HG03520 (cell line): ENCODE data around the gene DLST.
"Not testable (repeated sequence)": the region's sequence is repeated elsewhere in the genome, so short reads cannot be mapped to it uniquely, and the experiment has no call there.

ENCODE experiments used
- ATAC-seq: cut with Tn5 transposase; IDR thresholded peaks from one replicate; pipeline ENCODE4 v1.9.1; 2021; ENCODE audit warnings: mild to moderate bottlenecking, moderate library complexity; ENCODE audit not compliant: unreplicated experiment

DLST gene

GRCh38 chr14:74915826-74916225 is 34.1 kb downstream of the DLST start:
- no peak for ATAC-seq

GRCh38 chr14:74917178-74917543 is 35.4 kb downstream of the DLST start:
- no peak for ATAC-seq

GRCh38 chr14:74917646-74918081 is 35.9 kb downstream of the DLST start:
- ATAC-seq = no peak

GRCh38 chr14:74918380-74918779 is 36.7 kb downstream of the DLST start:
- ATAC-seq = no peak

GRCh38 chr14:74919421-74920165 is 37.9 kb downstream of the DLST start:
- ATAC-seq = no peak

- no peak for ATAC-seq
These were observed 38.6 kb downstream of the DLST start for GRCh38 chr14:74920281-74920680.

- no peak for ATAC-seq
These were observed 39.4 kb downstream of the DLST start for GRCh38 chr14:74921053-74921620.

GRCh38 chr14:74921987-74922751 is 40.5 kb downstream of the DLST start:
- no peak for ATAC-seq

- ATAC-seq = peak; percentile 91
These were observed 41.2 kb downstream of the DLST start, which contains the start of gene RPS6KL1 for GRCh38 chr14:74922752-74923401. Gene RPS6KL1 (minus strand): TSS chr14:74923260. CDS start chr14:74921541, 1,719 bp downstream.

GRCh38 chr14:74924061-74924460 is 42.3 kb downstream of the DLST start:
- no peak for ATAC-seq

- ATAC-seq = no peak
These were observed 45.5 kb downstream of the DLST start for GRCh38 chr14:74927225-74927624.

GRCh38 chr14:74929242-74929641 is 47.5 kb downstream of the DLST start:
- no peak for ATAC-seq

- ATAC-seq = not testable (repeated sequence)
These were observed 50.0 kb downstream of the DLST start for GRCh38 chr14:74931744-74932143.

GRCh38 chr14:74932401-74932901 is 50.7 kb downstream of the DLST start:
- no peak for ATAC-seq

- ATAC-seq = not testable (repeated sequence)
These were observed 51.2 kb downstream of the DLST start for GRCh38 chr14:74932936-74933335.

- no peak for ATAC-seq
These were observed 52.3 kb downstream of the DLST start for GRCh38 chr14:74934041-74934440.

- no peak for ATAC-seq
These were observed 53.0 kb downstream of the DLST start for GRCh38 chr14:74934476-74935359.

GRCh38 chr14:74935360-74935680 is 53.6 kb downstream of the DLST start:
- ATAC-seq = no peak

GRCh38 chr14:74936151-74936550 is 54.4 kb downstream of the DLST start:
- no peak for ATAC-seq

GRCh38 chr14:74936731-74937130 is 55.0 kb downstream of the DLST start:
- ATAC-seq = no peak
